HEK293 (cell line): ENCODE results near the gene RNU1-2.
A peak's percentile ranks its signal among the peaks of the same experiment; 100 is the strongest.

ENCODE experiments used
- CTCF ChIA-PET: fragments of 350-600 bp; formaldehyde crosslinking; extraction: SDS; loops from one replicate; lab custom pipeline; 2021; ENCODE audit warnings: antibody characterized with exemption; lab: Yijun Ruan, JAX
- POLR2A ChIA-PET: fragments of 300-600 bp; formaldehyde crosslinking; extraction: SDS; loops from one replicate; lab custom pipeline; 2020; ENCODE audit warnings: antibody characterized with exemption, inconsistent platforms; lab: Yijun Ruan, JAX
- H3K27ac ChIP-seq: fragments of 200-500 bp; sonication (Bioruptor generic); 2 replicates; pipeline ENCODE4 v1.5.1; 2014; ENCODE audit warnings: low read depth, low read length, control low read depth, inconsistent platforms; ENCODE audit errors: extremely low read depth
- H3K36me3 ChIP-seq, 2 experiments: fragments of 200-500 bp in 1 of 2; sonication (Bioruptor generic) in 1 of 2; 1 replicate in 1 of 2; 2 replicates in 1 of 2; pipeline ENCODE4 v1.5.1; 2014 to 2017; ENCODE audit warnings: inconsistent platforms in 2 of 2, low read length in 2 of 2; ENCODE audit not compliant: control insufficient read depth in 2 of 2, insufficient read depth in 1 of 2
- H3K4me1 ChIP-seq: fragments of 200-500 bp; sonication (Bioruptor generic); 2 replicates; pipeline ENCODE4 v1.5.1; 2014; ENCODE audit warnings: mild to moderate bottlenecking, low read length, inconsistent platforms; ENCODE audit not compliant: control insufficient read depth, insufficient read depth
- H3K4me3 ChIP-seq: 2 replicates; pipeline ENCODE4 v1.5.1; 2011; ENCODE audit warnings: low read depth, mild to moderate bottlenecking, control low read depth, low read length, moderate library complexity
- H3K9me3 ChIP-seq: fragments of 200-500 bp; sonication (Bioruptor generic); 2 replicates; pipeline ENCODE4 v1.5.1; 2014; ENCODE audit warnings: low read depth, low read length, inconsistent platforms; ENCODE audit not compliant: control insufficient read depth, insufficient read depth
- MEIS1 ChIP-seq: sonication (generic); formaldehyde crosslinking; IDR thresholded peaks from 2 replicates; pipeline ENCODE4 v1.8.1; 2022; ENCODE audit warnings: missing genetic modification reagents, mild to moderate bottlenecking, borderline replicate concordance
- MZF1 ChIP-seq: fragments of 450-650 bp; formaldehyde crosslinking; IDR thresholded peaks from 2 replicates; pipeline ENCODE4 v1.5.1; 2017; ENCODE audit warnings: missing biosample characterization, missing genetic modification characterization, borderline replicate concordance
- OSR2 ChIP-seq: fragments of 450-650 bp; formaldehyde crosslinking; IDR thresholded peaks from 2 replicates; pipeline ENCODE4 v1.5.1; 2016; ENCODE audit warnings: missing biosample characterization, missing genetic modification characterization
- OVOL3 ChIP-seq: fragments of 450-650 bp; formaldehyde crosslinking; IDR thresholded peaks from 2 replicates; pipeline ENCODE4 v1.5.1; 2016; ENCODE audit warnings: missing biosample characterization, missing genetic modification characterization
- SCRT2 ChIP-seq: fragments of 450-650 bp; formaldehyde crosslinking; IDR thresholded peaks from 2 replicates; pipeline ENCODE4 v1.5.1; 2016; ENCODE audit warnings: missing biosample characterization, missing genetic modification characterization
- TRIM28 ChIP-seq: IDR thresholded peaks from 2 replicates; pipeline ENCODE4 v1.6.1; 2011; ENCODE audit warnings: low read length, control low read depth, borderline replicate concordance
- TSHZ1 ChIP-seq: fragments of 450-650 bp; formaldehyde crosslinking; IDR thresholded peaks from 2 replicates; pipeline ENCODE4 v1.5.1; 2016; ENCODE audit warnings: missing biosample characterization, missing genetic modification characterization, borderline replicate concordance
- ZBTB17 ChIP-seq: fragments of 450-650 bp; formaldehyde crosslinking; IDR thresholded peaks from 2 replicates; pipeline ENCODE4 v1.5.1; 2016; ENCODE audit warnings: missing biosample characterization, missing genetic modification characterization
- ZBTB44 ChIP-seq: fragments of 450-650 bp; IDR thresholded peaks from 2 replicates; pipeline ENCODE4 v1.5.1; 2018; ENCODE audit warnings: missing biosample characterization, mild to moderate bottlenecking, missing genetic modification characterization
- ZBTB49 ChIP-seq: fragments of 450-650 bp; formaldehyde crosslinking; IDR thresholded peaks from 2 replicates; pipeline ENCODE4 v1.5.1; 2016; ENCODE audit warnings: missing biosample characterization, missing genetic modification characterization, low read depth
- ZFP3 ChIP-seq: fragments of 450-650 bp; formaldehyde crosslinking; IDR thresholded peaks from 2 replicates; pipeline ENCODE4 v1.5.1; 2016; ENCODE audit warnings: low read depth, missing biosample characterization, missing genetic modification characterization
- ZFP41 ChIP-seq: fragments of 450-650 bp; formaldehyde crosslinking; IDR thresholded peaks from 2 replicates; pipeline ENCODE4 v1.5.1; 2016; ENCODE audit warnings: missing biosample characterization, missing genetic modification characterization, borderline replicate concordance
- ZNF175 ChIP-seq: fragments of 450-650 bp; formaldehyde crosslinking; IDR thresholded peaks from 2 replicates; pipeline ENCODE4 v1.5.1; 2016; ENCODE audit warnings: missing biosample characterization, missing genetic modification characterization
- ZNF341 ChIP-seq: fragments of 450-650 bp; formaldehyde crosslinking; IDR thresholded peaks from 2 replicates; pipeline ENCODE4; 2016; ENCODE audit warnings: low read depth, missing biosample characterization, missing genetic modification characterization
- ZNF426 ChIP-seq: fragments of 450-650 bp; formaldehyde crosslinking; IDR thresholded peaks from 2 replicates; pipeline ENCODE4 v1.5.1; 2017; ENCODE audit warnings: missing biosample characterization, missing genetic modification characterization, mild to moderate bottlenecking, inconsistent platforms, moderate library complexity
- ZNF473 ChIP-seq: fragments of 450-650 bp; formaldehyde crosslinking; IDR thresholded peaks from 2 replicates; pipeline ENCODE4 v1.5.1; 2017; ENCODE audit warnings: missing biosample characterization, missing genetic modification characterization
- ZNF558 ChIP-seq: fragments of 450-650 bp; formaldehyde crosslinking; IDR thresholded peaks from 2 replicates; pipeline ENCODE4 v1.5.1; 2016; ENCODE audit warnings: missing biosample characterization, missing genetic modification characterization
- ZNF623 ChIP-seq: fragments of 450-650 bp; formaldehyde crosslinking; IDR thresholded peaks from 2 replicates; pipeline ENCODE4 v1.5.1; 2016; ENCODE audit warnings: missing biosample characterization, missing genetic modification characterization
- ZNF658 ChIP-seq: fragments of 450-650 bp; formaldehyde crosslinking; IDR thresholded peaks from 2 replicates; pipeline ENCODE4; 2016; ENCODE audit warnings: missing biosample characterization, missing genetic modification characterization
- ZNF701 ChIP-seq: fragments of 450-650 bp; formaldehyde crosslinking; IDR thresholded peaks from 2 replicates; pipeline ENCODE4 v1.5.1; 2016; ENCODE audit warnings: missing biosample characterization, missing genetic modification characterization
- ZNF707 ChIP-seq: fragments of 450-650 bp; formaldehyde crosslinking; IDR thresholded peaks from 2 replicates; pipeline ENCODE4 v1.5.1; 2016; ENCODE audit warnings: missing biosample characterization, missing genetic modification characterization
- ZNF768 ChIP-seq: fragments of 450-650 bp; formaldehyde crosslinking; IDR thresholded peaks from 2 replicates; pipeline ENCODE4 v1.5.1; 2018; ENCODE audit warnings: missing biosample characterization, mild to moderate bottlenecking, missing genetic modification characterization
- ZSCAN4 ChIP-seq: fragments of 450-650 bp; formaldehyde crosslinking; IDR thresholded peaks from 2 replicates; pipeline ENCODE4 v1.5.1; 2017; ENCODE audit warnings: missing biosample characterization, missing genetic modification characterization

The RNU1-2 gene

GRCh38 chr1:16886860-16887605, 8.7 kb upstream of the RNU1-2 start:
- no peaks in the 10 kb centered on the region for H3K36me3 ChIP-seq
- H3K27ac ChIP-seq = no peak overlapping the region
- no peaks in the 10 kb centered on the region for H3K4me1 ChIP-seq
- POLR2A ChIA-PET = interaction anchor here (0.6 to 1.2 kb wide), 2 partner anchors 18 to 262 kb away, joined by 3 to 4 read pairs; no protein-coding TSS in a partner anchor
- TF ChIP-seq ZNF473 (tag by site-specific recombination) (no peak), ZFP41 (no peak), ZNF175 (no peak), ZBTB17 (tag by site-specific recombination) (no peak), OSR2 (tag by site-specific recombination) (no peak), TRIM28 (no peak), ZNF768 (tag by site-specific recombination) (no peak), ZNF558 (tag by site-specific recombination) (no peak), ZNF658 (tag by site-specific recombination) (no peak), ZNF701 (tag by site-specific recombination) (no peak), MEIS1 (CRISPR knock-in tag) (no peak), SCRT2 (tag by site-specific recombination) (no peak), MZF1 (tag by site-specific recombination) (no peak), ZBTB49 (tag by site-specific recombination) (no peak), ZBTB44 (tag by site-specific recombination) (no peak), ZNF707 (tag by site-specific recombination) (no peak)
- H3K9me3 ChIP-seq = no peaks in the 10 kb centered on the region
- CTCF ChIA-PET = no interaction called here
- H3K4me3 ChIP-seq = no peak overlapping the region

- H3K27ac ChIP-seq = peak overlapping the region; percentile 64; the same call in 1 of the 2 replicates
- H3K4me3 ChIP-seq = peak overlapping the region; percentile 16
- ChIA-PET POLR2A (no interaction called here), CTCF (interaction anchor here (0.7 kb wide), 1 partner anchor 257 kb away, joined by 3 read pairs; no protein-coding TSS in a partner anchor)
- H3K4me1 ChIP-seq = no peaks in the 10 kb centered on the region
- no peaks in the 10 kb centered on the region for H3K9me3 ChIP-seq
- H3K36me3 ChIP-seq = no peaks in the 10 kb centered on the region
- TF ChIP-seq TSHZ1 (tag by site-specific recombination) = no peak
- TF ChIP-seq ZFP3 (tag by site-specific recombination) = no peak
- TF ChIP-seq ZNF341 = peak; percentile 12; the same call in 1 of the 2 replicates
- TF ChIP-seq ZNF426 (tag by site-specific recombination) = no peak
- TF ChIP-seq OVOL3 (tag by site-specific recombination) = no peak
- TF ChIP-seq ZSCAN4 (tag by site-specific recombination) = no peak
- TF ChIP-seq ZNF623 (tag by site-specific recombination) = no peak
These were observed 6.6 kb upstream of the RNU1-2 start for GRCh38 chr1:16888860-16889816.
